Skeletal muscle tissue (tissue), 4 donors: Measurements from ENCODE around the gene NVL. TPM values are rescaled to one million over a fixed set of nuclear protein-coding genes. Genes with fewer than 3 reads are reported as not detected.

ENCODE experiments used
- H3K27ac ChIP-seq: one replicate; pipeline ENCODE4 v1.7.0; 2013; ENCODE audit warnings: mild to moderate bottlenecking, low read depth, low read length, inconsistent platforms
- H3K27me3 ChIP-seq, 3 donors: one replicate each; pipeline ENCODE4 v1.7.0; 2013; ENCODE audit warnings: low read length in 3 of 3; ENCODE audit not compliant: control insufficient read depth in 3 of 3, insufficient read depth in 3 of 3
- H3K36me3 ChIP-seq, 3 donors: one replicate each; pipeline ENCODE4 v1.7.0; 2013; ENCODE audit warnings: low read length in 3 of 3; ENCODE audit not compliant: control insufficient read depth in 3 of 3, insufficient read depth in 3 of 3
- H3K4me1 ChIP-seq, 3 donors: one replicate each; pipeline ENCODE4 v1.7.0; 2013; ENCODE audit warnings: low read length in 3 of 3, mild to moderate bottlenecking in 3 of 3; ENCODE audit not compliant: control insufficient read depth in 3 of 3, insufficient read depth in 3 of 3
- H3K4me3 ChIP-seq, 3 donors: one replicate each; pipeline ENCODE4 v1.7.0; 2013; ENCODE audit warnings: low read length in 3 of 3
- H3K9ac ChIP-seq, 3 donors: one replicate each; pipeline ENCODE4 v1.7.0; 2013; ENCODE audit warnings: low read length in 3 of 3, mild to moderate bottlenecking in 3 of 3, moderate library complexity in 2 of 3, low read depth in 1 of 3
- H3K9me3 ChIP-seq, 3 donors: one replicate each; pipeline ENCODE4 v1.7.0; 2013; ENCODE audit warnings: low read length in 3 of 3; ENCODE audit not compliant: control insufficient read depth in 3 of 3
- total RNA-seq: library from RNA; depleted of rRNA; stranded (reverse); fragments of >200 nt; gene quantifications from one replicate; pipeline ENCODE4 v1.2.3, GENCODE V29; 2014
- donor health status: Osteomylitis.

The NVL gene
- total RNA-seq, 1 donor from 2014 or later: 26.6 TPM

- H3K9me3 ChIP-seq: no peaks in the 10 kb centered on the region
- H3K27ac ChIP-seq: no peak overlapping the region
- H3K9ac ChIP-seq: no peak overlapping the region
- no peak overlapping the region for H3K4me3 ChIP-seq
- H3K36me3 ChIP-seq: peaks cover 11 to 15% (median 14%) of the 10 kb centered on the region in 3 donors
- no peaks in the 10 kb centered on the region for H3K4me1 ChIP-seq
- no peaks in the 10 kb centered on the region for H3K27me3 ChIP-seq
Measured at GRCh38 chr1:224251741-224252146, 78.2 kb downstream of the NVL start.

- Histone ChIP-seq H3K9ac (no peak overlapping the region), H3K4me3 (no peak overlapping the region), H3K27ac (peak overlapping the region; percentile 54), H3K36me3 (peaks cover 13 to 15% (median 14%) of the 10 kb centered on the region in 3 donors), H3K27me3 (no peaks in the 10 kb centered on the region), H3K4me1 (no peaks in the 10 kb centered on the region), H3K9me3 (no peaks in the 10 kb centered on the region)
Measured at GRCh38 chr1:224245188-224245587, 84.8 kb downstream of the NVL start.

- H3K36me3 ChIP-seq: peaks cover 2 to 12% (median 6%) of the 10 kb centered on the region in 3 donors
Measured at GRCh38 chr1:224238756-224239155, 91.2 kb downstream of the NVL start.

DNA sequence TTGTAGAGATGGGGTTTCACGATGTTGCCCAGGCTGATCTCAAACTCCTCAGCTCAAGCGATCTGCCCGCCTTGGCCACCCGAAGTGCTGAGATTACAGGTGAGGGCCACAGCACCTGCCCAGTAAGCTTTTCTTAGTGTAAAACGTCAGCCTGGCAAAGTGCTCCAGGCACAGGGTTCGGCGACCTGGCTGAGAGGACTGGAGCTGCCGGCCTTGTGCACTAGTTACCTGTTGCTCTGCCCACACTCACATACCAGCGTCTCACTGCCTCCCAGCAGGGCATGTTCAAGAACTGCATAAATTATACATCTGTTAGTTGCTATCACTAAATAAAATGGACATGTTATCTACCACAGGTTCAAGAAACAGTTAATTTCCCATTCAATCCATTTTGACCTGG, 91.8 kb downstream of the NVL start:
- H3K27me3 ChIP-seq: no peaks in the 10 kb centered on the region
- H3K4me1 ChIP-seq: no peaks in the 10 kb centered on the region
- H3K27ac ChIP-seq: no peak overlapping the region
- H3K4me3 ChIP-seq: no peak overlapping the region
- H3K9ac ChIP-seq: no peak overlapping the region
- H3K9me3 ChIP-seq: no peaks in the 10 kb centered on the region
- H3K36me3 ChIP-seq: peaks cover 2 to 12% (median 6%) of the 10 kb centered on the region in 3 donors

More at GRCh38 chr1:224238756-224239155, 91.2 kb downstream of the NVL start:
- no peaks in the 10 kb centered on the region for H3K9me3 ChIP-seq
- H3K27ac ChIP-seq: no peak overlapping the region
- H3K9ac ChIP-seq: no peak overlapping the region
- H3K27me3 ChIP-seq: no peaks in the 10 kb centered on the region
- H3K4me3 ChIP-seq: no peak overlapping the region
- H3K4me1 ChIP-seq: no peaks in the 10 kb centered on the region

DNA sequence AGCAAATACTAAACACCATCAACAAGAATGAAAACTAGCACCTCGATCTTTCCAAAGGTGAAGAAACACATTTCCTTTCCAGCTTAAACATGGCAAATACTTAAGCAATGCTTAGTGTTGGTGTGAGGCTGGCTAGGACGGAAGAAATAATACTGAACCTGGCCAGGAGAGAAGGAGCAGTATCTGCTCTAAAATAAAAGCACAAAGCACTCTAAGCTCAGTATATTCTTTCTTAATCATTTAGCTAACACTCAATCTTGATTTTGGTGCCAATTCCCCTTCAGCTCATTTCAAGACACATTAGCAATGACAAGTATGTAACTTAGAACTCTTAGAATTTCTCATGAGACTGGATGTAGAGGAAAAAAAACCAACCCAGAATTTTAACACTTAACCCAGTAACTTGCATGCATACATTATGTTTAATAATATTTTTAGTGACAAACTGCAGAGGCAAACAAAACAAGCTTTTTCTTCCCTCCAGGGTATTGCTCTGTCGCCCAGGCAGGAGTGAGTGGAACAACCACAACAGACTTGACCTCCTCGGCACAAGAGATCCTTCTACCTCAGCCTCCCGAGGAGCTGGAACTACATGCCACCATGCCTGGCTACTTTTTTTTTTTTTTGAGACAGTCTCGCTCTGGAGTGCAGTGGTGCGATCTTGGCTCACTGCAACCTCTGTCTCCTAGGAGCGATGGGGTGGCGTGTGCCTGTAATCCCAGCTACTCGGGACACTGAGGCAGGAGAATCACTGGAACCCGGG, 92.7 kb downstream of the NVL start:
- Histone ChIP-seq H3K27me3 (no peaks in the 10 kb centered on the region), H3K9ac (no peak overlapping the region), H3K36me3 (peaks cover 5 to 18% (median 11%) of the 10 kb centered on the region in 3 donors), H3K4me3 (no peak overlapping the region), H3K4me1 (no peaks in the 10 kb centered on the region), H3K27ac (no peak overlapping the region), H3K9me3 (no peaks in the 10 kb centered on the region)

GRCh38 chr1:224235813-224236493, 94.0 kb downstream of the NVL start:
- Histone ChIP-seq H3K4me3 (no peak overlapping the region), H3K4me1 (no peaks in the 10 kb centered on the region), H3K27ac (no peak overlapping the region), H3K36me3 (peaks cover 7 to 23% (median 16%) of the 10 kb centered on the region in 3 donors), H3K9me3 (no peaks in the 10 kb centered on the region), H3K9ac (no peak overlapping the region), H3K27me3 (no peaks in the 10 kb centered on the region)

- no peak overlapping the region for H3K4me3 ChIP-seq
- H3K9me3 ChIP-seq: no peaks in the 10 kb centered on the region
- H3K9ac ChIP-seq: no peak overlapping the region
- H3K27me3 ChIP-seq: no peaks in the 10 kb centered on the region
- no peaks in the 10 kb centered on the region for H3K4me1 ChIP-seq
- H3K27ac ChIP-seq: no peak overlapping the region
- H3K36me3 ChIP-seq: peaks cover 7 to 31% (median 19%) of the 10 kb centered on the region in 3 donors
Measured at GRCh38 chr1:224234017-224234416, 96.0 kb downstream of the NVL start.

- Histone ChIP-seq H3K9me3 (no peaks in the 10 kb centered on the region), H3K27me3 (no peaks in the 10 kb centered on the region), H3K36me3 (peaks cover 7 to 34% (median 25%) of the 10 kb centered on the region in 3 donors), H3K4me1 (peaks cover 0 to 8% (median 0%) of the 10 kb centered on the region in 3 donors), H3K4me3 (no peak overlapping the region), H3K27ac (no peak overlapping the region), H3K9ac (no peak overlapping the region)
Measured at GRCh38 chr1:224226849-224227502, 103.0 kb downstream of the NVL start.

DNA sequence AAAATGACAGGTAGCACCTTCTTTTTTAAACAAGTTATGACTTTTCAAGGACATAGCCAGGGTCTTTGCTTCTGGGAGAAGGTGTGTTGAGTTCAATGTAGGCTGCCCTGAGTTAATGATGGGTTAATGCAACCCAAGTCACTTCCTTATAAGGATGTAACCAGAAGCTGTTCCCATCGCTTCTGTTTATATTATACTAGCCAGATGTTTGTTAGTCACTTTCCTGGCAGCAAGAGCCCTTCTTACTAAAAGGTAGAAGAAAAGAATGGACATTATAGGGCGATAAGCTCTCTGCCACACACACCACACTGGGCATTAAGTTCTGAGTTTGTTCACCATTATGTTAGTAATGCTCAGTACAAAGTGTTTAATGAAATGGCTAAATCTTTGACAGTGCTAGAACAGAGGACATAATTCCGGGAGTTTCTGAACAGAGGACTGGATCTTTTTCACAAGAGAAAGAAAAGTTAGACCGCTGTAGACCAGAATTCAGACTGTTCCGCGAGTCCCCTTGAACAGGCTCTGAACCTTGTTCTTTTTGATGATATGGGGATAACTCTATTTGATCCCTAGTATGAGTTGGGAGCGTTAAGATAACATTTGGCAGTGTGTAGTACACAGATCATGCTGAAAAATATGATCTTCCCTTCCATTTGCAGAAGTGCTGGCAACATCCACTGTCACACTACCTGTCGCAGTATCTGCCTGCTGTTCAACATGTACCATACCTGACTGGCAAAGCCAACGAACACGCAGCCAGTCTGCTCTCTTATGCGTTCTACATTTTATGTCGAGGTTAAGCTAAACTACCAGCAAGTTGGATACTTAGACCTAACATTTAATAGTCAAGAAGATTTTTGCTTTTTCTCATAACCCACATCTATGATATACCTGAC, 105.9 kb downstream of the NVL start:
- no peaks in the 10 kb centered on the region for H3K9me3 ChIP-seq
- no peaks in the 10 kb centered on the region for H3K27me3 ChIP-seq
- H3K4me1 ChIP-seq: peaks cover 0 to 8% (median 4%) of the 10 kb centered on the region in 3 donors
- H3K9ac ChIP-seq: no peak overlapping the region
- no peak overlapping the region for H3K27ac ChIP-seq
- no peak overlapping the region for H3K4me3 ChIP-seq
- peaks cover 5 to 21% (median 17%) of the 10 kb centered on the region in 3 donors for H3K36me3 ChIP-seq
